Thymus (tissue), 11 donors: ENCODE results near the gene JMJD1C. TPM values are rescaled to one million over a fixed set of nuclear protein-coding genes. Genes with fewer than 3 reads are reported as not detected.

Source experiments
- DNase-seq, 9 donors: peaks; one replicate each; pipeline ENCODE4 v3.0.0-alpha.2; 2013; ENCODE audit warnings: low spot score in 9 of 9, low read depth in 6 of 9, missing footprints in 1 of 9
- H3K27ac ChIP-seq, 2 donors: one replicate each; pipeline ENCODE4 v1.5.1; 2013; ENCODE audit warnings: control low read depth in 1 of 2, low read depth in 1 of 2, low read length in 1 of 2, mild to moderate bottlenecking in 1 of 2, moderate library complexity in 1 of 2
- H3K27me3 ChIP-seq, 2 donors: one replicate each; pipeline ENCODE4 v1.5.1; 2013; ENCODE audit warnings: low read length in 1 of 2; ENCODE audit not compliant: control insufficient read depth in 2 of 2, insufficient read depth in 1 of 2
- H3K36me3 ChIP-seq, 2 donors: one replicate each; pipeline ENCODE4 v1.5.1; 2013; ENCODE audit warnings: low read length in 1 of 2, mild to moderate bottlenecking in 1 of 2, moderate library complexity in 1 of 2; ENCODE audit not compliant: control insufficient read depth in 2 of 2, insufficient read depth in 2 of 2
- H3K4me1 ChIP-seq, 2 donors: one replicate each; pipeline ENCODE4 v1.5.1; 2013; ENCODE audit warnings: low read length in 2 of 2; ENCODE audit not compliant: control insufficient read depth in 2 of 2, insufficient read depth in 2 of 2
- H3K4me3 ChIP-seq, 2 donors: one replicate each; pipeline ENCODE4 v1.5.1; 2013; ENCODE audit warnings: low read length in 2 of 2, control low read depth in 1 of 2, mild to moderate bottlenecking in 1 of 2
- H3K9me3 ChIP-seq, 2 donors: one replicate each; pipeline ENCODE4 v1.5.1; 2013; ENCODE audit warnings: low read length in 1 of 2, mild to moderate bottlenecking in 1 of 2; ENCODE audit not compliant: control insufficient read depth in 2 of 2, insufficient read depth in 1 of 2
- WGBS: extraction: QIAGEN DNeasy Blood & Tissue Kit; methylation state at CpG from one replicate; pipeline ENCODE4 v1.1.7; 2013; 5-methylcytosine and 5-hydroxymethylcytosine counted together
- polyA plus RNA-seq: library from polyadenylated mRNA; stranded (reverse); fragments of 200-250 nt; gene quantifications from one replicate; pipeline ENCODE4 v1.2.3, GENCODE V29; 2013
- total RNA-seq: library from RNA; stranded (reverse); fragments of 120-200 nt; gene quantifications from one replicate; pipeline ENCODE4 v1.2.4, GENCODE V29; 2013
- donor health status: healthy.

The JMJD1C gene
- total and polyA plus RNA-seq, 2 donors = 70.8 to 86.2 TPM

GRCh38 chr10:63434866-63435854 lies 30.6 kb downstream of the JMJD1C start:
- Histone ChIP-seq H3K27ac (no peak overlapping the region), H3K36me3 (no peaks in the 10 kb centered on the region), H3K27me3 (no peaks in the 10 kb centered on the region), H3K4me3 (no peak overlapping the region), H3K4me1 (no peaks in the 10 kb centered on the region), H3K9me3 (no peaks in the 10 kb centered on the region)
- 98% methylated on average over 13 of the region's 13 CpGs for WGBS
- DNase-seq = no peak

GRCh38 chr10:63431962-63432797 lies 33.6 kb downstream of the JMJD1C start:
- Histone ChIP-seq H3K9me3 (no peaks in the 10 kb centered on the region), H3K4me1 (no peaks in the 10 kb centered on the region), H3K4me3 (no peak overlapping the region), H3K27me3 (no peaks in the 10 kb centered on the region), H3K36me3 (no peaks in the 10 kb centered on the region), H3K27ac (no peak overlapping the region)
- WGBS = 97% methylated on average over 5 of the region's 5 CpGs
- DNase-seq = no peak

- Histone ChIP-seq H3K4me1 (no peaks in the 10 kb centered on the region), H3K27ac (no peak overlapping the region), H3K27me3 (no peaks in the 10 kb centered on the region), H3K4me3 (no peak overlapping the region), H3K36me3 (no peaks in the 10 kb centered on the region), H3K9me3 (no peaks in the 10 kb centered on the region)
- WGBS = 100% methylated on average over 1 of the region's 1 CpG
- no peak for DNase-seq
Observed at GRCh38 chr10:63430999-63431356, 34.8 kb downstream of the JMJD1C start.

GRCh38 chr10:63430091-63430998 lies 35.4 kb downstream of the JMJD1C start:
- no peaks in the 10 kb centered on the region for H3K36me3 ChIP-seq
- no peak for DNase-seq
- H3K27me3 ChIP-seq = no peaks in the 10 kb centered on the region
- H3K4me3 ChIP-seq = no peak overlapping the region
- H3K27ac ChIP-seq = no peak overlapping the region
- H3K4me1 ChIP-seq = no peaks in the 10 kb centered on the region
- 88% methylated on average over 10 of the region's 10 CpGs for WGBS
- no peaks in the 10 kb centered on the region for H3K9me3 ChIP-seq

- WGBS = 79% methylated on average over 2 of the region's 2 CpGs
Observed at GRCh38 chr10:63429281-63429680, 36.5 kb downstream of the JMJD1C start.

GRCh38 chr10:63427013-63427412 lies 38.8 kb downstream of the JMJD1C start:
- Histone ChIP-seq H3K9me3 (no peaks in the 10 kb centered on the region), H3K36me3 (no peaks in the 10 kb centered on the region), H3K4me3 (no peak overlapping the region), H3K4me1 (peaks cover 0 to under 1% of the 10 kb centered on the region in 2 donors), H3K27ac (no peak overlapping the region), H3K27me3 (no peaks in the 10 kb centered on the region)
- DNase-seq = no peak
- 98% methylated on average over 19 of the region's 19 CpGs for WGBS

More at GRCh38 chr10:63429281-63429680, 36.5 kb downstream of the JMJD1C start:
- DNase-seq = no peak
- Histone ChIP-seq H3K27me3 (no peaks in the 10 kb centered on the region), H3K4me3 (no peak overlapping the region), H3K9me3 (no peaks in the 10 kb centered on the region), H3K27ac (no peak overlapping the region), H3K4me1 (no peaks in the 10 kb centered on the region), H3K36me3 (no peaks in the 10 kb centered on the region)

- H3K4me1 ChIP-seq = peaks cover 0 to 2% of the 10 kb centered on the region in 2 donors
- 98% methylated on average over 5 of the region's 5 CpGs for WGBS
- no peak for DNase-seq
Observed at GRCh38 chr10:63425512-63425911, 40.3 kb downstream of the JMJD1C start.

GRCh38 chr10:63424576-63424975 lies 41.2 kb downstream of the JMJD1C start:
- no peak for DNase-seq
- Histone ChIP-seq H3K27ac (no peak overlapping the region), H3K4me1 (peaks cover 0 to 2% of the 10 kb centered on the region in 2 donors), H3K36me3 (no peaks in the 10 kb centered on the region), H3K9me3 (no peaks in the 10 kb centered on the region), H3K27me3 (no peaks in the 10 kb centered on the region), H3K4me3 (no peak overlapping the region)
- 98% methylated on average over 3 of the region's 3 CpGs for whole genome bisulfite sequencing

More at GRCh38 chr10:63425512-63425911, 40.3 kb downstream of the JMJD1C start:
- H3K9me3 ChIP-seq = no peaks in the 10 kb centered on the region
- H3K4me3 ChIP-seq = no peak overlapping the region
- H3K27me3 ChIP-seq = no peaks in the 10 kb centered on the region
- no peaks in the 10 kb centered on the region for H3K36me3 ChIP-seq
- H3K27ac ChIP-seq = no peak overlapping the region
